GM10266 (cell line): ENCODE measurements around the gene INSM1.

Source experiments
- DNase-seq: peaks from one replicate; pipeline ENCODE4 v3.0.0; 2012; ENCODE audit errors: extremely low spot score
- TF ChIP-seq, protein P1 (sequence below): IDR thresholded peaks from 2 replicates; pipeline ENCODE4 v1.5.1; 2012; ENCODE audit warnings: mild to moderate bottlenecking, low read depth; ENCODE audit not compliant: control insufficient read depth, insufficient read depth; ENCODE audit errors: missing control alignments

Gene INSM1

DNA sequence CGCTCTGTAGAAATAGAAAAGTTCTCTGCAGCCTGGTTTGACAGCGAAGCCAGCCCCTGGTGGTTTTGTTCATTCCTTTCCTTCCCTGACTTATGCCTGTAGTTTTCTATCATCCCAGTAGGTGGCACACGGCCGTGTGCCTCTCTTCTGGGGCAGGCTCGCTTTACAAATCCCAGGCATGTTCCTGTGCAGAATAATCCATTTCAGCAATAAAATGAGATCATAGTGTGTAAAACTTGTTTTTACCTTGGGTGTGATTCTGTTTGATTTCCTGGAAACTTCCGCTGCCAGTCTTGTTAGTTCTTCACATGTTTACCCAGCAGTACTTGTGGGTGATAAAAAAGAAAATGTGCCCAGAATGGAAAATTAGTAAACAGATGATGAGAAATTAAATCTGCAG is 7.4 kb upstream of the INSM1 start:
- DNase-seq, result peak; percentile 75
- TF ChIP-seq, protein P1, sequence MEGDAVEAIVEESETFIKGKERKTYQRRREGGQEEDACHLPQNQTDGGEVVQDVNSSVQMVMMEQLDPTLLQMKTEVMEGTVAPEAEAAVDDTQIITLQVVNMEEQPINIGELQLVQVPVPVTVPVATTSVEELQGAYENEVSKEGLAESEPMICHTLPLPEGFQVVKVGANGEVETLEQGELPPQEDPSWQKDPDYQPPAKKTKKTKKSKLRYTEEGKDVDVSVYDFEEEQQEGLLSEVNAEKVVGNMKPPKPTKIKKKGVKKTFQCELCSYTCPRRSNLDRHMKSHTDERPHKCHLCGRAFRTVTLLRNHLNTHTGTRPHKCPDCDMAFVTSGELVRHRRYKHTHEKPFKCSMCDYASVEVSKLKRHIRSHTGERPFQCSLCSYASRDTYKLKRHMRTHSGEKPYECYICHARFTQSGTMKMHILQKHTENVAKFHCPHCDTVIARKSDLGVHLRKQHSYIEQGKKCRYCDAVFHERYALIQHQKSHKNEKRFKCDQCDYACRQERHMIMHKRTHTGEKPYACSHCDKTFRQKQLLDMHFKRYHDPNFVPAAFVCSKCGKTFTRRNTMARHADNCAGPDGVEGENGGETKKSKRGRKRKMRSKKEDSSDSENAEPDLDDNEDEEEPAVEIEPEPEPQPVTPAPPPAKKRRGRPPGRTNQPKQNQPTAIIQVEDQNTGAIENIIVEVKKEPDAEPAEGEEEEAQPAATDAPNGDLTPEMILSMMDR, result peak; percentile 60

DNA sequence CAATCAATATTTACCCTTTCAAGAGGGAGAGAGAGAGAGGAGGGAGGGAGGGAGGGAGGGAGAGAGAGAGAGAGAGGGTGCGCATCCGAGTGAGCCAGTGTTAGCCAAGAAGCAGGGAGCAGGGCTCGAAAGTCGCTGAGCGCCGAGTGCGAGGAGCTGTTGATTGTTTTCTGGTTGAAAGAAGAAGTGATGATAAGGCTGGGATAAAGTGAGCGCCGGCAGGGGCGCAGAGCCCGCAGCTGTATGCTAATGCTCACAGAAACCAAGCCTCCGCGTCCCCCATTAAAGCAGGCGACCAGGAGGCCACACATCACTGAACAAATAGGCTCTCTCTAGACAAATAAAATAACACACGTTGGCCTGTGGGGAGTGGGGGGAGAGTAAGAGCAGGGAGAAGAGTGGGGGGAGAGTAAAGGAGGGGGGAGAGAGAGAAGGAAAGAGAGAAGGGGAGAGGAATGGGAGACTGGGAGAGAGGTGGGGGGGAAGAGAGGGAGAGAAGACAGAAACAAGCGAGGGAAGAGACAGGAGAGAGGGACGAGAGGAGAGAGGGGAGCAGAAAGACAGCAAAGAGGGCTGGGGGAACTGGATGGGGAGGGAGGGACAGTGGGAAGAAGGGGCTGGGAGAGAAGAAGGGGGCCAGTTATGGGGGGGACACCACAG is 5.0 kb upstream of the INSM1 start:
- peak; percentile 60 for DNase-seq
- TF ChIP-seq, protein P1, result no peak

DNA sequence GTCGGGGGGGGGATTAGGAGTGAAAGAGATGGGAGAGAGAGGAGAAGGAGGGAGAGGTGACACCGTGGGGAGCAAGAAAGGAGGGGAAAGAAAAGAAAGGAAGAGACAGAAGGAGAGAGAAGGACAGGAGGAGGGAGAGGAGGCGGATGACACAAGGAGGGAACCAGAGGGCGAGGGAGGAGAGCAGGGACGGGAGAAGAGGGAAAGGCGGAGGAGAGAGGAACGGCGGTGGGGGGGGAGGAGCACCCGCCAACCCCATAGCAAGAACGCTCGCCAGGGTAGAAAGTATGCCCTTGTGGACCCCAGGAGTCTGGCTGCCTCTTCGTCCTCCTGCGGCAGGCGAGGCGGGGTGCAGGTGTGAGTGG is 4.5 kb upstream of the INSM1 start:
- DNase-seq, result no peak
- TF ChIP-seq, protein P1, result no peak

DNA sequence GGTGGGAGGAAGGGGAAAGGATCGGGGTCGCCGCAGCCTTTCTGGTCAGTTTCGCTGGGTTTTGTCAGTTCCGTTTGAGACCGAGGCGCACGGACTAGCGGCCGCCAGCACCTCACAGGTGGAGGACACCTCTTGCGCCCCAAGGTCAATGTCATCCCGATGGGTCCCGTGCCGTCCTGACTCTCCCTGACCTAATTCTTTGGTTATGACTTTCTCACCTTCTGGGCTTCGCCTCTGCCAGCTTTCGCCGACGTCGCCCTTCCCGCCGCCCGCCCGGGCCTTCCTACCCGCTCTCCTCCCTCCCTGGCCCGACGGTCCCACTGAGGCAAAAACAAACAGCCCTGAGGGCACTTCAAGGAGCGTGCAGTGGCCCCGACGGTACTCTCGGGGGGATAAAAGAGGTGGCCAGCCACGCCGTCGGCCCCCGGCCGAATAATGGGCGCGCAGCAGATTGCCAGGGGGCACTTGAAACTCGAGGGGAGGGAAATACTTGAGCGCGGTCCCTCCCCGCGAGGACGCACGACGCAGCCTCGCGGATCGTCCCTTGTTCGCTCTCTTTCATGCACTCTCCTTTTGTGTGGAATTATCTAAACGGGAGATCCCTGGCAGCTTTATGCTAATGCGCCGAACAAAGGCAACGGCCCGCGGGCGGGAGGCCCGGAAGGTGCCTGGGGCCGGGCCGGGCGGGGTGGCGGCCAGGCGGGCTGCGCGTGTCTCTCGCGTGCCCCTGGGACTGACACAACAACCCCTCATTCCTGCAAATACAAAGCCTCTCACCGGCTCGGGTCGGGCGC is 3.9 kb upstream of the INSM1 start:
- DNase-seq, result no peak
- TF ChIP-seq, protein P1, result no peak

DNA sequence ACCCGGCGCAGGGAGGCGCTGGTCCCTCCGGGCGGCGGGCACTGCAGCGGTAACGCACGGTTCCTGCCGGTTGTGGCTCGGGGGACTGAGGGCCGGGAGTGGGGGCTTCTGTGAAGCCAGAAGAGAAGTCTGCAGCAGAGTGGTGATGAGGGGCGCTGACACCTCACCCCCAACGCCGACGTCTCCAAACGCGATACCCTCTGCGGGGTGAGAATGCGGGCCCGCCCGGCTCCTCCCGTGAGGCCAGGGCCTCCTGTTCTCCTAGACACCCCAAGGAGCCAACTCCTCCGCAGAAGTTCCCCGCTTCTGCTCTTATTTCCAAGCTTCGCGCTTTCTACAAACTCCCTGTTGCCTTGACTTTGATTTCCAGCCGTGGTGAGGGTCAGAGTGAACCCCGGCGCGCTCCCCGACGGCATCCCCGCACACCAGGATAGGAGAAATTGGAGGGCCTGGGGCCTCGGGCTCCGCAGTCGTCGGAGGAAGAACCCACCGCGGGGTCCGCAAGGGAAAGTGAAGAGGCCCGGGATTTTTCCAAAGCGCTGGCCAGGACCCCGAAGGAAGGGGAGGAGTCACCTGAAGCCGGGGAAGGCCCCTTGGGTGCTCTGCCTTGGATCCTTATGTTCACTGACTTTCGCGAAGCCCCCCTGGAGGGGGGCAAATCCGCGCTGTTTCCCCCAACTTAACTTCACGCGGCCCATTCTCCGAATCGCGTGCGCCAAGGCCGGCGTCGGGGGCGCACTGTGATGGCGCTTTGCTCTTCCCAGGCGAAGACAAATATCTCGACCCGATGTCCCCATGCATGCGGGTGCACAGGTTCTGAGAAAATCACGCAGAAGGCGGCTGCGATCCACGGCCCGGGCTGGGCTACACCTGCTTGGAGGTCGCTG is 3.1 kb upstream of the INSM1 start:
- DNase-seq, result no peak
- TF ChIP-seq, protein P1, result no peak

DNA sequence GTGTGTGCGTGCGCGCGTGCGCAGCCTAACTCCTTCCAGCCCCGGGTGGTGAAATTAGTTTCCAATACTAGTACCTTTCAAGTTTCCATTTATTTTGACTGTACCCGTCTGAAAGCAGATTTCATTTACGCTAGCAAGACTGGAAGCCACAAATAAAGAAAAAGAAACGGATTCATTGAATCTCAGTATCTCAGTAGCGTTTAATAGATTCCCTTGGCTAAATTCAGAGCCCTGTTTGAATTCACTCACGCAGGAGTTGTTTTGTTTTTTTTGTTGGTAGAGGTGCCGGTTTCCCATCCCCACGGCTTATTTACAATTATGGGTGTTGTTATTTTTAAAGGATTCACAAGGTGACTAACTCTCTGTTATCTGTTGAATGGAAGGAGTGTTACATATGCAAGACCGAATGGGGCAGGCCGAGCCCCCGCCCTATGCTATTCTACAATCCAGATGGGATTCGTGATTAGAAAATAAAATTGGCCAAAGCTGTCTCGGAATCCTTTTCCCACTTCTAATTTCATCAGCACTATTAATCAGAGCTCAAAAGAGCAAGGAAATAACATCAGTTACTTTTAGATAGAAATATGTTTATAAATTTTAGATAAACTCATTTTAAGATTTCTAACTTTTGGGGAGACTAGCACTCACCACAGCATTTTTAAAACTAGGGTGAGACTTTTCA is 2.3 kb upstream of the INSM1 start:
- no peak for DNase-seq
- TF ChIP-seq, protein P1, result no peak
